Activated CD8-positive, alpha-beta T cell treated with anti-CD3 and anti-CD28 coated beads for 36 hours (primary cell): ENCODE results near the gene CAMTA1. TPM values are rescaled to one million over a fixed set of nuclear protein-coding genes. Genes with fewer than 3 reads are reported as not detected.
"Not testable (repeated sequence)": the region's sequence is repeated elsewhere in the genome, so short reads cannot be mapped to it uniquely, and the experiment has no call there.

Experiments used
- ATAC-seq: fragments of 200-7000 bp; cut with Tn5 transposase; one replicate; pipeline ENCODE4 v1.10.0; 2021; ENCODE audit warnings: mild to moderate bottlenecking, moderate library complexity
- CTCF ChIA-PET: fragments of 350-600 bp; sonication (Branson Sonifier 250); formaldehyde crosslinking; loops from one replicate; lab custom pipeline; 2021; ENCODE audit warnings: antibody characterized with exemption; lab: Charles Lee
- POLR2A ChIA-PET: fragments of 350-600 bp; sonication (Branson Sonifier 250); formaldehyde crosslinking; loops from one replicate; lab custom pipeline; 2021; ENCODE audit warnings: antibody characterized with exemption; lab: Charles Lee
- DNase-seq: peaks from one replicate; pipeline ENCODE4 v3.0.0-alpha.2; 2020
- H3K27ac Mint-ChIP-seq: one replicate; pipeline ENCODE4 v1.8.0; 2021; ENCODE audit warnings: mild to moderate bottlenecking, mixed read lengths
- H3K27me3 Mint-ChIP-seq: one replicate; pipeline ENCODE4 v1.8.0; 2021; ENCODE audit warnings: mixed read lengths
- H3K36me3 Mint-ChIP-seq: one replicate; pipeline ENCODE4 v1.8.0; 2021; ENCODE audit warnings: low read depth, mixed read lengths
- H3K4me1 Mint-ChIP-seq: one replicate; pipeline ENCODE4 v1.8.0; 2021; ENCODE audit warnings: low read depth, mixed read lengths
- H3K4me3 Mint-ChIP-seq: one replicate; pipeline ENCODE4 v1.8.0; 2021; ENCODE audit warnings: mild to moderate bottlenecking, moderate library complexity, mixed read lengths
- H3K9me3 Mint-ChIP-seq: one replicate; pipeline ENCODE4 v1.8.0; 2021; ENCODE audit warnings: mixed read lengths
- intact Hi-C: fragments of 100-400 bp; cut with micrococcal nuclease; formaldehyde crosslinking; loops from one replicate; pipeline ENCODE4 v1.10.0; 2022
- total RNA-seq, 2 experiments: library from RNA; stranded (reverse); gene quantifications; one replicate each; pipeline ENCODE4 v1.2.3, GENCODE V29; 2021
- TF ChIP-seq, protein P1 (sequence below): fragments of 200-600 bp; IDR thresholded peaks from one replicate; pipeline ENCODE4 v1.8.0; 2022; ENCODE audit warnings: antibody characterized with exemption, mild to moderate bottlenecking

The CAMTA1 gene
- total RNA-seq, 2 experiments from 2014 or later, result 67.7 to 70.9 TPM

DNA sequence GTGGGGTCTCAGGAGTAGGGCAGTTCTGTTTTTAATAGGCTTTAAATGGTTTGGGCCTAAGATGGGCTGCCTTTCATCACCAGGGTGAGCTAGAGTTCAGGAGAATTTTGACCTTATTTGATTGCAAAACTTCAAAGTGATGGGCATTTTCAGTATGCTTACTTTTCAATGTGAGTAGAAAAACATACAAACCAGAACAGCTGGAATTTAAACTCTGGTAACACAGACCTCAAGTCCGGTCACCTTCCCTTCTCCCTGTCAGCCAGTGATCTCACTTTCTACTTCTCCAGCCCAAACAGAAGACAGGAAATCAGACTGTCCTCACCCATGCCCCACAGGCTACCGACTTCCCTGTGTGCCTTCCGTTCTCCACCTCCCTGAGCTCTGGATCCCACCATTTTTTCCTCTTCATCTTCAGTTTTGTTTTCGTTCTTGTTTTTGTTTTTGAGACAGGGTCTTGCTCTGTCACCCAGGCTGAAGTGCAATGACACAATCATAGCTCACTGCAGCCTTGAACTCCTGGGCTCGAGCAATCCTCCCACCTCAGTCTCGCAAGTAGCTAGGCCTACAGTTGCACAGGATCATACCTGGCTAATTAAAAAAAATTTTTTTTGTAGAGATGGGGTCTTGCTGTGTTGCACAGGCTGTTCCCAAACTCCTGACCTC, 374.0 kb downstream of the CAMTA1 start:
- Mint-ChIP-seq H3K27ac (no peak overlapping the region), H3K4me1 (no peaks in the 10 kb centered on the region), H3K4me3 (no peak overlapping the region), H3K9me3 (no peaks in the 10 kb centered on the region), H3K27me3 (peaks cover 4% of the 10 kb centered on the region), H3K36me3 (no peaks in the 10 kb centered on the region)
- DNase-seq (no peak), ATAC-seq (no peak)
- ChIA-PET POLR2A (no interaction called here), CTCF (no interaction called here)
- TF ChIP-seq, protein P1, sequence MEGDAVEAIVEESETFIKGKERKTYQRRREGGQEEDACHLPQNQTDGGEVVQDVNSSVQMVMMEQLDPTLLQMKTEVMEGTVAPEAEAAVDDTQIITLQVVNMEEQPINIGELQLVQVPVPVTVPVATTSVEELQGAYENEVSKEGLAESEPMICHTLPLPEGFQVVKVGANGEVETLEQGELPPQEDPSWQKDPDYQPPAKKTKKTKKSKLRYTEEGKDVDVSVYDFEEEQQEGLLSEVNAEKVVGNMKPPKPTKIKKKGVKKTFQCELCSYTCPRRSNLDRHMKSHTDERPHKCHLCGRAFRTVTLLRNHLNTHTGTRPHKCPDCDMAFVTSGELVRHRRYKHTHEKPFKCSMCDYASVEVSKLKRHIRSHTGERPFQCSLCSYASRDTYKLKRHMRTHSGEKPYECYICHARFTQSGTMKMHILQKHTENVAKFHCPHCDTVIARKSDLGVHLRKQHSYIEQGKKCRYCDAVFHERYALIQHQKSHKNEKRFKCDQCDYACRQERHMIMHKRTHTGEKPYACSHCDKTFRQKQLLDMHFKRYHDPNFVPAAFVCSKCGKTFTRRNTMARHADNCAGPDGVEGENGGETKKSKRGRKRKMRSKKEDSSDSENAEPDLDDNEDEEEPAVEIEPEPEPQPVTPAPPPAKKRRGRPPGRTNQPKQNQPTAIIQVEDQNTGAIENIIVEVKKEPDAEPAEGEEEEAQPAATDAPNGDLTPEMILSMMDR, result no peak
- intact Hi-C loops, result no loop called here

DNA sequence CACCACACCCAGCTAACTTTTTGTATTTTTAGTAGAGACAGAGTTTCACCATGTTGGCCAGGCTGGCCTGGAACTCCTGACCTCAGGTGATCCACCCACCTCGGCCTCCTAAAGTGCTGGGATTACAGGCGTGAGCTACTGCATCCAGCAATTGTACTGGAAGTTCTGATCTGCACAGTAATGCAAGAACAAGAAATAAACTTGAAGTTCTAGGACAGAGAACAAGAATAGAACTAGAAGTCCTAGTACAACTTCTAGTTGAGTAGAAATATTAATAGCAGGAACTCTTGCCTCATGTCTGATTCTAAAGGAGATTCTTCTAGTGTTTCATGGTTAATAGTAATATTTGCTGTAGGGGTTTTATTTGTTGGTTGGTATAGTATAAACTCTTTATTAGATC, 383.3 kb downstream of the CAMTA1 start:
- peaks cover 16% of the 10 kb centered on the region for H3K27me3 Mint-ChIP-seq
- H3K9me3 Mint-ChIP-seq, intact Hi-C loops, CTCF ChIA-PET, H3K36me3 Mint-ChIP-seq, ATAC-seq, DNase-seq, H3K4me3 Mint-ChIP-seq, H3K4me1 Mint-ChIP-seq, H3K27ac Mint-ChIP-seq, POLR2A ChIA-PET: not testable (repeated sequence)

DNA sequence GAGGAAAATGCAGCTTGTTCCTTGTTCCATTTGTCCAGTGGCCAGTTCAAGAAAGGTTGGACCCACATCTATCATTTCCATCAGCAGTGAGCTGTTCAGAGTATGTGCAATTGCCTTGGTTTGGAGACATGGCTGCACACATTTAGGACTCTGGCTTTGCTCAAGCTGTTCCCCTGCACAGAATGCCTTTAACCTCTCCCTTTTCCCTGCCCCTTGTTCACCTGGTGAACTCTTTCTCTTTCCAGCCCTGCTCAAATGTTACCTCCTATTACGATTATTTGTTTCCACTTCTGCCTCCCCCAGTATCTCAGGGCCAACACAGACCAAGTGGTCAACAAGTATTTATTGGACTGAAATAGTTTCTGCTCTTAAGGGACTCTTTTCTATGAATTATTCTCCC, 385.9 kb downstream of the CAMTA1 start:
- H3K36me3 Mint-ChIP-seq, result no peaks in the 10 kb centered on the region
- ChIA-PET POLR2A (no interaction called here), CTCF (no interaction called here)
- no peak overlapping the region for H3K4me3 Mint-ChIP-seq
- peaks cover 20% of the 10 kb centered on the region for H3K27me3 Mint-ChIP-seq
- DNase-seq, result no peak
- no peaks in the 10 kb centered on the region for H3K9me3 Mint-ChIP-seq
- intact Hi-C loops, result no loop called here
- ATAC-seq, result no peak
- no peak overlapping the region for H3K27ac Mint-ChIP-seq
- TF ChIP-seq, protein P1, result no peak
- no peaks in the 10 kb centered on the region for H3K4me1 Mint-ChIP-seq

DNA sequence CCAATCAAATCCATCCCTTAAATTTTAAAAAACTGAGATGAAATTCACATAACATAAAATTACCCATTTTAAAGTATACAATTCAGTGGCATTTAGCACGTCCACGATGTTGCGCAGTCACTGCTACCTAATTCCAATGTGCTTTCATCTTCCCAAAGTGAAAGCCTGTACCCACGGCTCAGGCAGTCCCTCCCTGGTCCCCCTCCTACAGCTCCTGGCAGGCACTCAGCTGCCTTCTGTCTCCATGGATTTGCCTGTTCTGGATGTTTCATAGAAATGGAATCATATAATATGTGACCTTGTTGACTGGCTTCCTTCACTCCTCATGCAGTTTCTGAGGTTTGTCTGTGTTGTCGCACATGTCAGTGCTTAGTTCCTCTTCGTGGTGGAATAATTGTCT, 386.3 kb downstream of the CAMTA1 start:
- Mint-ChIP-seq H3K27me3 (peaks cover 17% of the 10 kb centered on the region), H3K9me3 (no peaks in the 10 kb centered on the region), H3K36me3 (no peaks in the 10 kb centered on the region), H3K27ac (no peak overlapping the region), H3K4me1 (no peaks in the 10 kb centered on the region), H3K4me3 (no peak overlapping the region)
- TF ChIP-seq, protein P1, result no peak
- CTCF ChIA-PET, result no interaction called here
- POLR2A ChIA-PET, result no interaction called here
- intact Hi-C loops, result no loop called here
- DNase-seq (no peak), ATAC-seq (no peak)

DNA sequence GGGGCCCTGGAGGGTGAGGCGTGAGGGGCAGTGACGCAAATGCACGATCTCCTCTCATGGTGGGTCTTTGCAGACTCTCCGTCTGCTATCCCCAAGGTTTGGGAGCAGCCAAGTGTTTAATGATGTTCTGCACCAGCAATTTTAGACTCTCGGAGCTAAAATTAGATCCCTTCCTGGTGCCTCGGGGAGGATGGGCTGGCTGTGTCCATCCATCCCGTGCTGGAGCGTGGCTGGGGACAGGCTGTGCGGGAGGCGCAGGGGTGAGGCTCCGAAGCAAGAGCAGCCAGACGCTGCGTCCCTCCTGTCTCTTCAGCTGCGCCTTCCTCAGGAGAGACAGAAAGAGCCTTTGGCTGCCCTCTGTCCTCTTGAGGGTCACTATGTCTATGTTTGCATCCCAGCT, 387.6 kb downstream of the CAMTA1 start:
- intact Hi-C loops, result no loop called here
- CTCF ChIA-PET, result no interaction called here
- peaks cover 17% of the 10 kb centered on the region for H3K27me3 Mint-ChIP-seq
- no peak overlapping the region for H3K4me3 Mint-ChIP-seq
- peaks cover under 1% of the 10 kb centered on the region for H3K9me3 Mint-ChIP-seq
- POLR2A ChIA-PET, result no interaction called here
- no peak overlapping the region for H3K27ac Mint-ChIP-seq
- DNase-seq (no peak), ATAC-seq (no peak)
- TF ChIP-seq, protein P1, result no peak
- H3K4me1 Mint-ChIP-seq, result no peaks in the 10 kb centered on the region
- H3K36me3 Mint-ChIP-seq, result no peaks in the 10 kb centered on the region
